Bronchial epithelial cell (primary cell): Measurements from ENCODE around the gene SENP8. TPM values are rescaled to one million over a fixed set of nuclear protein-coding genes. Genes with fewer than 3 reads are reported as not detected.

Experiments used
- DNase-seq: peaks from one replicate; pipeline ENCODE4 v3.0.0-alpha.2; 2010; ENCODE audit warnings: low read depth
- FAIRE-seq: peaks from 2 replicates; lab custom pipeline; 2011; peaks lifted over from hg19 to GRCh38; lab: Jason Lieb, UNC
- H3K27me3 ChIP-seq: 2 replicates; pipeline ENCODE4 v1.5.1; 2011; ENCODE audit warnings: low read length; ENCODE audit not compliant: control insufficient read depth, insufficient read depth
- H3K36me3 ChIP-seq: 2 replicates; pipeline ENCODE4 v1.5.1; 2011; ENCODE audit warnings: low read length; ENCODE audit not compliant: control insufficient read depth, insufficient read depth
- H3K4me3 ChIP-seq: 2 replicates; pipeline ENCODE4 v1.5.1; 2011; ENCODE audit warnings: mild to moderate bottlenecking, low read depth, low read length, control low read depth
- total RNA-seq: library from RNA; depleted of rRNA; stranded (reverse); fragments of >200 nt; gene quantifications from 2 replicates; pipeline ENCODE4 v1.2.1, GENCODE V29; 2014
- TF ChIP-seq, protein P1 (sequence below): IDR thresholded peaks from 2 replicates; pipeline ENCODE4 v1.5.1; 2011; ENCODE audit warnings: mild to moderate bottlenecking, moderate library complexity, low read length, control low read depth, inconsistent platforms; ENCODE audit not compliant: insufficient read depth, severe bottlenecking

Gene SENP8
- total RNA-seq, 1 donor from 2014 or later, result 1.1 TPM

GRCh38 chr15:72116731-72117485 is 1.3 kb upstream of the SENP8 start:
- FAIRE-seq (no peak), DNase-seq (peak; percentile 22)
- Histone ChIP-seq H3K4me3 (peak overlapping the region; percentile 98), H3K36me3 (no peaks in the 10 kb centered on the region), H3K27me3 (no peaks in the 10 kb centered on the region)
- TF ChIP-seq, protein P1, sequence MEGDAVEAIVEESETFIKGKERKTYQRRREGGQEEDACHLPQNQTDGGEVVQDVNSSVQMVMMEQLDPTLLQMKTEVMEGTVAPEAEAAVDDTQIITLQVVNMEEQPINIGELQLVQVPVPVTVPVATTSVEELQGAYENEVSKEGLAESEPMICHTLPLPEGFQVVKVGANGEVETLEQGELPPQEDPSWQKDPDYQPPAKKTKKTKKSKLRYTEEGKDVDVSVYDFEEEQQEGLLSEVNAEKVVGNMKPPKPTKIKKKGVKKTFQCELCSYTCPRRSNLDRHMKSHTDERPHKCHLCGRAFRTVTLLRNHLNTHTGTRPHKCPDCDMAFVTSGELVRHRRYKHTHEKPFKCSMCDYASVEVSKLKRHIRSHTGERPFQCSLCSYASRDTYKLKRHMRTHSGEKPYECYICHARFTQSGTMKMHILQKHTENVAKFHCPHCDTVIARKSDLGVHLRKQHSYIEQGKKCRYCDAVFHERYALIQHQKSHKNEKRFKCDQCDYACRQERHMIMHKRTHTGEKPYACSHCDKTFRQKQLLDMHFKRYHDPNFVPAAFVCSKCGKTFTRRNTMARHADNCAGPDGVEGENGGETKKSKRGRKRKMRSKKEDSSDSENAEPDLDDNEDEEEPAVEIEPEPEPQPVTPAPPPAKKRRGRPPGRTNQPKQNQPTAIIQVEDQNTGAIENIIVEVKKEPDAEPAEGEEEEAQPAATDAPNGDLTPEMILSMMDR, result no peak

- Histone ChIP-seq H3K27me3 (no peaks in the 10 kb centered on the region), H3K36me3 (no peaks in the 10 kb centered on the region), H3K4me3 (peak overlapping the region; percentile 98)
- FAIRE-seq (no peak), DNase-seq (peak; percentile 52)
- TF ChIP-seq, protein P1, result no peak
Measured at GRCh38 chr15:72117486-72118016, 652 bp upstream of the SENP8 start.

- FAIRE-seq, result no peak
- TF ChIP-seq, protein P1, result no peak
Measured at GRCh38 chr15:72124218-72124617, 6.0 kb downstream of the SENP8 start.

DNA sequence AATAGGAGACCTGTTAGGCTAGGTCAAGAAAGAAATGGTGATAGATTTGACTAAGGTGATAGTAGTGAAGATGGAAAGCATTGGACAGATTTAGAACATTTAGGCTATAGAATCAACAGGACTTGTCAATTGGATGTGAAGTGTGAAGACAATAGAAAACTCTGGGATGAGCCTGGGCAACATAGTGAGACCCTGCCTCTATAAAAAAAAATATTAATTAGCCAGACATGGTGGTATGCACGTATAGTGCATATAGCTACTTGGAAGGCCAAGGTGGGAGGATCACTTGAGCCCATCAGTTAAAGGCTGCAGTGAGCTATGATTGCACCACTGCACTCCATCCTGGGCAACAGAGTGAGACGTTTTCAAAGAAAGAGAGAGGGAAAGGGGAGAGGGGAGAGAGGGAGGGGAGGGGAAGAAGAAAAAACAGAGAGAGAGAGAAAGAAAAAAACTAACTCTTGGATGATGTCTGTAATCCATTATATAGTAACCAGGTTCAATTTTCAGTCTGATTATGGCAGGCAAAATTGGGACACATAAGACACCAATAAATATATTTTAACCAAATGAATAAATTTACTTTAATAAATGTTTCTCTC is 9.6 kb downstream of the SENP8 start:
- no peak overlapping the region for H3K4me3 ChIP-seq
- TF ChIP-seq, protein P1, result no peak
- H3K36me3 ChIP-seq, result no peaks in the 10 kb centered on the region
- no peak for DNase-seq
- no peak for FAIRE-seq
- H3K27me3 ChIP-seq, result no peaks in the 10 kb centered on the region

More at GRCh38 chr15:72124218-72124617, 6.0 kb downstream of the SENP8 start:
- no peaks in the 10 kb centered on the region for H3K27me3 ChIP-seq
- no peak overlapping the region for H3K4me3 ChIP-seq
- no peaks in the 10 kb centered on the region for H3K36me3 ChIP-seq
- no peak for DNase-seq

- DNase-seq, result no peak
- TF ChIP-seq, protein P1, result no peak
- no peaks in the 10 kb centered on the region for H3K27me3 ChIP-seq
- no peaks in the 10 kb centered on the region for H3K36me3 ChIP-seq
- FAIRE-seq, result no peak
- no peak overlapping the region for H3K4me3 ChIP-seq
Measured at GRCh38 chr15:72128359-72128758, 10.2 kb downstream of the SENP8 start.
